AG08395 (cell line): ENCODE results near the gene ADI1.

Experiments
- DNase-seq: peaks from one replicate; pipeline ENCODE4 v3.0.0; 2012; ENCODE audit warnings: mixed read lengths, low spot score

The ADI1 gene

GRCh38 chr2:3519255-3520205 is at the start of gene ADI1:
ADI1 (minus strand) TSS chr2:3519531; CDS start chr2:3519487, 44 bp downstream.
- peak; percentile 77 for DNase-seq

- no peak for DNase-seq
These were observed 47.5 kb upstream of the ADI1 start for GRCh38 chr2:3566806-3567205.

DNA sequence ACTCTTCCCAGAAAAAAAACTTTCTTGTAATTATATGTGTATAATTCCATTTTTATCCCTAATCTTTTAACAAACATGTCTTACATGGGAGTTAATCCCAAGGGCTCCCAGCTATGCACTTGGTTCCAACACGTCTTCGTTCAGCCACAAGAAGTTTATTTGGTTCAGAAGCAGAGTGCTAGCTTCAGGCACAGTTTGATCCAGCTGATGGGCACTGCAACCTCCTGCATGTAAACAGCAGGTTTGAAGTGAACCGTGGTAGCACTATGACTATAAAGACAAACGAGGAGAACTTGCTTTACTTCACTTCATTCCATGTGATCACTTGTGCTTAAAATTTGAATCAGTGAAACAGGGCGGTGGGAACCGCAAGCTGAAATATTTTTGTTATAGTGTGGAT is 45.8 kb upstream of the ADI1 start:
- no peak for DNase-seq

- DNase-seq: no peak
These were observed 44.2 kb upstream of the ADI1 start for GRCh38 chr2:3563521-3563976.

DNA sequence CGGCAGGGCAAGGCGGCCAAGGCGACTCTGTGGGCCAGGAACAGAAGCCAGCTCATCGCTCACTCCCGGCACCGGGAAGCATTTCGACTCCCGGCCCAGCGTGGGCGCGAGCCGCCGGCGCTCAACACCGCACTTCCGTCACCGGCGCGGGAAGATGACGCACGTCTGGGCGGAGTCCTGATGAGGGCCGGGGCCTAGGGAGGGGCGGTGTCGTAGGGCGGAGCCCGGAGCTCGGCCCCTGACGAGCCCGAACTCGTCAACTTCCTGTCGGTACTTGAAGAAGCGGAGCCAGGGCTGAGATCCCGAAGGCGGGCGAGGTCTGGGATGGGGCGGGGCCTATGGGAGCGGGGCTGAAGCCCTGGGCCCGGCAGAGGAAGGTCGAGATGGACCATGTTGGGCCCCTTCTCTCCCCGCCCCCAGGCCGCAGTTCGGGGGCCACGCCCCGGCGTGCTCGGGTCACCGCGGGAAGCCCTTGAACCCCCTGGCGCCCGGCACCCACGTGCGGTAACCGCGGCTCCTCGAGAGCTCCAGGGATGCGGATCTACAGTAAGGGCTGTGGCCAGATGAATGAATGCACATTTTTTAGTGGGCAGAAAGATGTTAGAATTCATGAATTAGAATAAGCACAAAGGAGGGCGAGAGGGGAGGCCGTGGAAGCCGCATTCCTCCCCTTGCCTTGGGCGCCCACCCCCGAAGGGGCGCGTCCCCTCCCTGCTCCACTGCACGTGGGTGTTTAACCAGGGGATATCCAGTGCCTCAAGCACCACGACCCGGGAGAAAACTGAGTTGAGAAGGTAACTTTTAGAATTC is 39.1 kb upstream of the ADI1 start, which contains the start of gene RNASEH1:
Gene RNASEH1 (minus strand): TSS at position 129 of the 810 bp plus-strand sequence. CDS start 73 bp downstream, at position 56.
- peak; percentile 100 for DNase-seq

- no peak for DNase-seq
These were observed 38.4 kb upstream of the ADI1 start for GRCh38 chr2:3557639-3558204.

DNA sequence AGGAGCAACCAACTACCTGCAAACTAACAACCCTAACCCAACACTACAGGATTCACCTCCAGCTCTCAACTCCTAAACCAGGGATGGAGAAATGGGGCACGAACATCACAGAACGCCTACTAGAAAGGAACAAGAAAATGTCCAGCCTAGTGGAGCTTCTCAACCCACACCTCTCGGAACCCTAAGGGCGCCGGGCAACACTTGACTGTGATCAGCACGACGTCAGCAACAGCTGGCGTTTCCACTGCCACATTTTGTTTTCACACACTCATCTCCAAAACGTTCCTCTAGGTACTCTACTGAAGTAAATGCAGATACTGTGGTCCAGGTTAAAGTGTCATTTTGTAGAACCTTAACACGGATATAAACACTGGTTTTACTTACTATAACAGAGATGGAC is 34.6 kb upstream of the ADI1 start:
- no peak for DNase-seq

DNA sequence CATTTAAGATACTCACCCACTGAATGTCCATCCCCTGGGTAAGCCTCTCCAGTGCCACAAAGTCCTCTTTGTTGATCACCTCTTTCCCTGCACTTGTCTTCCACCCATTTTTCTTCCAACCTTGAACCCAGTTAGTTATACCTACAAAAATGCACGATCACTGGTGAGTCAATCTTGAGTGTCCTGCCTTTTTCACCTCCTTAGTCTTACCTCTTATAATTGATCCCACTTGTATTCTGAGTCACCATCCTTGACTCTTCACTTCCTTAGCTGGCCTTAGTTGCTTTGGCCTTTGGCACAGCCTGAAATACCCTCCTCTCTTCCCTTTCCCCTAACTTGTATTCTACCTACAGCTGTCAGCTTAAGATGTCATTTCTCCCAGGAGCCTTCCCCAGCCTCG is 28.6 kb upstream of the ADI1 start:
- no peak for DNase-seq

DNA sequence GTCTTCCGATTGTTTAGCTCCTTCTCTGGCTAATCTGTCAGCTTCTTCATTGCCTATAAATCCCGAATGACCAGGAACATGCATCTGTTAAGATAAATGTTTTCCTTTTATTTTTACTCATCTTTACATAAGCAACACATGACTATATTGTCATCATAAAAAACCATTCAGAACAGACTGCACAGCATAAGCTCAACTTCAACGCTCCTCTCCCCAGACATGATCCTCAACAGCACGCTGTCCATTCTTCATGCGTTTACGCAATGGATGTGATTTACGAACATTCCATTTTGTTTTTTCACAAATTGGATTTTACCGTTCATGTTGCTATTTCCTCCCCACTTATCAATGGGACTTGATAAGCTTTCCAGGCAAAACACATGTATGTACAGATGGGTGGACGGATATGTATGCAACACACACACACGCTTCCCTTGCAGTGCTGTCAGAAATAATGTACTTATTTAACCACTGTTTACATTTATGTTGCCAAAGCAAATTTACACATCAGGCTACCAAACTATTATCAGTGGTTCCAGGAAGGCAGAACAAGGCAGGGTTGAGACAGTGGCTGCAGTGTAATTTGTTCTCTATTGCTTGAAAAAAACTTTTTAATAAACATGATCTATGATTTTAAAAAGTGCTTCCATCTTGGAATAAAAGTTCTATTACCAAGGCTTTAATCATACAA is 26.6 kb upstream of the ADI1 start:
- no peak for DNase-seq

- no peak for DNase-seq
These were observed 23.8 kb upstream of the ADI1 start for GRCh38 chr2:3543023-3543683.

GRCh38 chr2:3542107-3542506 is 22.8 kb upstream of the ADI1 start:
- DNase-seq: no peak

- no peak for DNase-seq
These were observed 20.5 kb upstream of the ADI1 start for GRCh38 chr2:3539836-3540235.

GRCh38 chr2:3536682-3537632 is 17.6 kb upstream of the ADI1 start:
- DNase-seq: peak; percentile 60

DNA sequence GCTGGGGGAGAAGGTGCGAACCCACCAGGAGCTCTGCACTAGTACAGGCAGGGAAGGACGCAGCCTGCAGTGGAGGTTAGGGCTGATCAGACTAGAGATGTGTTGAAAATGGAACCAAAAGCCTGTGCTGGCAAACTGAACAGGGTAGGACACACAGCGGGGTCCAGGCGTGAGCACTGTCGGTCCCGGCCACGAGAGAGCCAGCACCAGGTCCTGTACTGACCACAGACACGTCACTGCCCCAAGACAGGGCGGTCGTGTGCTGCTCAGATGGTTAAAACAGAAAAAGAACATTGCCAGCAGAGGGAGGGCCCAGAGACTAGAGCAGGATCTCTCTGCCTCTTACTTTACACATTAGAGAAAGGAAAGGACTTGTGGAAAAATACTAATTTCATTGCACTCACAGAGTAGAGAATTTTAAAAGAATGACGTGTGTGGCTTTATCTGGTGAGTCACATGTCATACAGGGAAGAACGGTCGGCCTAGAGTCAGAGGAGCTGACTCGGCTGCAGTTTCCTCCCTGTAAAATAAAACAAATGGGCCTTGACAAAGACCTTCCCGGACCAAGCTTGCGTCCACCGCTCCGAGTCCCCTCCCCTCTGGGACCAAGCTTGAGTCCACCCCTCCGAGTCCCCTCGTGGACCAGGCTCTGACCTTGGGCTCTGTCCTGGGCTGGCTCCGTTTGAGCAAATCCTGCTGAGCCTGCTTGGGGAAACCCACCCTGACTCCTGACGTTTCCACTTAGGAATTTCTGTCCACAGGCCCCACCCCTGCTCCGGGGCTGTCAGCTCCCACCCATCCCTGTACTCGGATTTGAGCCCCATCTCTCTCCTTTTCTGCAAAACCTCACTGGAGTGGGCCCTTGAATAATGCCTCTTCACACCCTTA is 16.7 kb upstream of the ADI1 start:
- peak; percentile 91 for DNase-seq

GRCh38 chr2:3535467-3535793 is 16.1 kb upstream of the ADI1 start:
- DNase-seq: no peak

GRCh38 chr2:3534251-3534814 is 15.0 kb upstream of the ADI1 start:
- DNase-seq: no peak

- DNase-seq: no peak
These were observed 14.5 kb upstream of the ADI1 start for GRCh38 chr2:3533836-3534235.

DNA sequence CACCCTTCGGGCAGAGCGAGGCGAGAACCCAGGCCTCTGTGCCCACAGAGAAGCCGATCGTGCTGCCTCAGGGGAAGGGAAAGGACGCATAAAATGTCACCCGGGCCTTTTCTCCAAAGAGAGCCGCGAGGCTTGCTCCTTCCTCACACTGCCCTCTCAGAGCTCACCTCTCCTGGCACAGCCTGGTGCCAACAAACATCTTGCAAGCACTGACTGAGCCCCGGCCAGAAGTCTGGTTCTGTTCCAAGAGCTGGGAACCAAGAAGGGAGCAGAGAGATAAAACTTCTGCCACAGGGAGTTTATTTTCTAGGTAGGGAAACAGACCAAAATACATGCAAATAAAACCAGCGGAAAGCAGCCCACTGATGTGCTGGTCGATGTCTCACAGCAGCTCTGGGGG is 13.6 kb upstream of the ADI1 start:
- DNase-seq: no peak
